K562 (cell line): Measurements from ENCODE around the gene ING2. TPM values are rescaled to one million over a fixed set of nuclear protein-coding genes. Genes with fewer than 3 reads are reported as not detected.

Experiments used
- MED1 ChIP-seq: sonication (generic); formaldehyde crosslinking; IDR thresholded peaks from 2 replicates; pipeline ENCODE4 v1.8.1; 2023; ENCODE audit warnings: missing genetic modification reagents, borderline replicate concordance
- MEF2A ChIP-seq: IDR thresholded peaks from 2 replicates; pipeline ENCODE4 v1.6.1; 2011; ENCODE audit warnings: low read depth, mild to moderate bottlenecking, low read length, moderate library complexity; ENCODE audit not compliant: control insufficient read depth
- MIER1 ChIP-seq: fragments of 450-650 bp; IDR thresholded peaks from 2 replicates; pipeline ENCODE4 v1.6.1; 2016; ENCODE audit warnings: antibody characterized with exemption, mild to moderate bottlenecking, low read depth
- PHF8 ChIP-seq: fragments of 200-600 bp; sonication (generic); IDR thresholded peaks from 2 replicates; pipeline ENCODE4 v1.6.1; 2012; ENCODE audit warnings: mixed run types, mild to moderate bottlenecking, inconsistent platforms, low read length, moderate library complexity, borderline replicate concordance
- POLR3G ChIP-seq: IDR thresholded peaks from 2 replicates; pipeline ENCODE4 v1.6.1; 2011; ENCODE audit not compliant: insufficient read length, insufficient replicate concordance; ENCODE audit errors: extremely low read depth
- SMAD4 ChIP-seq: fragments of 250-450 bp; sonication (Bioruptor Pico); conservative IDR thresholded peaks from 2 replicates; pipeline ENCODE4 v1.8.0; 2021; ENCODE audit warnings: inconsistent platforms, mild to moderate bottlenecking, moderate library complexity
- TCF7 ChIP-seq: sonication (generic); IDR thresholded peaks from 2 replicates; pipeline ENCODE4 v1.6.1; 2016; ENCODE audit warnings: antibody characterized with exemption, borderline replicate concordance
- TOE1 ChIP-seq, 2 experiments: fragments of 450-650 bp in 1 of 2; sonication (generic) in 1 of 2; formaldehyde crosslinking in 1 of 2; IDR thresholded peaks; 2 replicates each; pipeline versions ENCODE4 v1.7.1 to v1.8.0; 2016 to 2022; ENCODE audit warnings: borderline replicate concordance in 2 of 2, mild to moderate bottlenecking in 2 of 2, antibody characterized with exemption in 1 of 2, inconsistent platforms in 1 of 2, low read depth in 1 of 2, missing genetic modification reagents in 1 of 2, moderate library complexity in 1 of 2
- ZNF436 ChIP-seq: fragments of 250-450, 450-650 bp; sonication (Bioruptor Pico); formaldehyde crosslinking; IDR thresholded peaks from 2 replicates; pipeline ENCODE4 v1.7.0; 2020; ENCODE audit warnings: mild to moderate bottlenecking
- ZNF75A ChIP-seq: fragments of 450-650 bp; formaldehyde crosslinking; IDR thresholded peaks from 2 replicates; pipeline ENCODE4 v1.4.0; 2020; ENCODE audit warnings: mild to moderate bottlenecking
- ZSCAN29 ChIP-seq: fragments of 450-650 bp; IDR thresholded peaks from 2 replicates; pipeline ENCODE4 v1.6.1; 2017
- polyA plus RNA-seq, 8 experiments: library from polyadenylated mRNA; depleted of rRNA in 4 of 8; stranded (reverse) in 5 of 8; unstranded in 3 of 8; fragments of >200 nt; fragmentation: Nextera tagmentation in 2 of 8; fragmentation: Illumina TruSeq in 1 of 8; extraction: Ambion mirVana in 2 of 8; extraction: Trizol in 1 of 8; gene quantifications; 2 replicates each; pipeline versions ENCODE4 v1.2.1 to v1.2.3, GENCODE V29; 2011 to 2014; ENCODE audit warnings: inconsistent platforms in 1 of 8, missing spikeins in 1 of 8
- total RNA-seq, 7 experiments: library from RNA; depleted of rRNA in 6 of 7; stranded (reverse); fragments of >200 nt in 6 of 7; fragmentation: Illumina TruSeq in 2 of 7; extraction: Trizol in 2 of 7; gene quantifications; 2 replicates each; pipeline versions ENCODE4 v1.2.1 to v1.2.3, GENCODE V29; 2011 to 2021; ENCODE audit warnings: low replicate concordance in 1 of 7
- TF ChIP-seq, protein P1 (sequence below), 2 experiments: fragments of 450-650 bp; IDR thresholded peaks; 2 replicates each; pipeline ENCODE4 v1.6.1; 2016; ENCODE audit warnings: mild to moderate bottlenecking in 2 of 2, borderline replicate concordance in 1 of 2, low read depth in 1 of 2, moderate library complexity in 1 of 2
- TF ChIP-seq, protein P2 (sequence below): sonication (generic); formaldehyde crosslinking; IDR thresholded peaks from 2 replicates; pipeline ENCODE4 v1.9.0; 2022; ENCODE audit warnings: mild to moderate bottlenecking, missing genetic modification reagents
- TF ChIP-seq, protein P3 (sequence below): sonication (generic); formaldehyde crosslinking; IDR thresholded peaks from 2 replicates; pipeline ENCODE4 v1.8.0; 2023; ENCODE audit warnings: mild to moderate bottlenecking, missing genetic modification reagents
- TF ChIP-seq, protein P4 (sequence below): sonication (generic); formaldehyde crosslinking; IDR thresholded peaks from 2 replicates; pipeline ENCODE4 v1.9.0; 2022; ENCODE audit warnings: mild to moderate bottlenecking, missing genetic modification reagents

ING2 gene
- total and polyA plus RNA-seq, 9 of the 15 experiments (the other 6 are each of a cell fraction or from before 2014, with no cell fraction given) = 2.9 to 21.4 (median 12.4) TPM

DNA sequence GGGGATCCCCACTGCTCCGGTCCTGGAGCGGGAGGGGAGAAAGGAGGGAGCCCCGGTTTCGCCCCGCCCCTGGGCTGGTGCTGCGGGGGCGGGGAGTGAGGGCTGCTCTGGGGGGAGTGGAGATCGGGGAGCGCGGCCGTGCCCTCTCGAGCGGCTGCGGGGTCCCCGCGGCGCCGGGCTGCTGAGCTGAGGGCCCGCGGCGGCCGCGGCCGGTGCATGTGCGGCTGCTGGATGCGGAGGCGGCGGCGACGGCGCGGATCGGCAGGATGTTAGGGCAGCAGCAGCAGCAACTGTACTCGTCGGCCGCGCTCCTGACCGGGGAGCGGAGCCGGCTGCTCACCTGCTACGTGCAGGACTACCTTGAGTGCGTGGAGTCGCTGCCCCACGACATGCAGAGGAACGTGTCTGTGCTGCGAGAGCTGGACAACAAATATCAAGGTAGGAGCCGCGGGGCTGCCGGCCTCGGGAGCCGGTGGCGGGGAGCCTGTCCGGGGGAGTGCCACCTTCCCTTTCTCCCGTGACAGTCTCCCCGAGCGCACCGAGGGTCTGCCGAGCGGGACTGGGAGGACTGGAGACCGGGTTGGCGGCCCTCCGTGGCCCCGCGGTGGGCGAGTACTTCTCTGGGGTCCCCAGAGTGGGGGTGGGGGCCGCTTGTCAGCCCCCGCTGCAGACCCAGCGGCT lies at the start of gene ING2 (continued):
- TF ChIP-seq, protein P1, sequence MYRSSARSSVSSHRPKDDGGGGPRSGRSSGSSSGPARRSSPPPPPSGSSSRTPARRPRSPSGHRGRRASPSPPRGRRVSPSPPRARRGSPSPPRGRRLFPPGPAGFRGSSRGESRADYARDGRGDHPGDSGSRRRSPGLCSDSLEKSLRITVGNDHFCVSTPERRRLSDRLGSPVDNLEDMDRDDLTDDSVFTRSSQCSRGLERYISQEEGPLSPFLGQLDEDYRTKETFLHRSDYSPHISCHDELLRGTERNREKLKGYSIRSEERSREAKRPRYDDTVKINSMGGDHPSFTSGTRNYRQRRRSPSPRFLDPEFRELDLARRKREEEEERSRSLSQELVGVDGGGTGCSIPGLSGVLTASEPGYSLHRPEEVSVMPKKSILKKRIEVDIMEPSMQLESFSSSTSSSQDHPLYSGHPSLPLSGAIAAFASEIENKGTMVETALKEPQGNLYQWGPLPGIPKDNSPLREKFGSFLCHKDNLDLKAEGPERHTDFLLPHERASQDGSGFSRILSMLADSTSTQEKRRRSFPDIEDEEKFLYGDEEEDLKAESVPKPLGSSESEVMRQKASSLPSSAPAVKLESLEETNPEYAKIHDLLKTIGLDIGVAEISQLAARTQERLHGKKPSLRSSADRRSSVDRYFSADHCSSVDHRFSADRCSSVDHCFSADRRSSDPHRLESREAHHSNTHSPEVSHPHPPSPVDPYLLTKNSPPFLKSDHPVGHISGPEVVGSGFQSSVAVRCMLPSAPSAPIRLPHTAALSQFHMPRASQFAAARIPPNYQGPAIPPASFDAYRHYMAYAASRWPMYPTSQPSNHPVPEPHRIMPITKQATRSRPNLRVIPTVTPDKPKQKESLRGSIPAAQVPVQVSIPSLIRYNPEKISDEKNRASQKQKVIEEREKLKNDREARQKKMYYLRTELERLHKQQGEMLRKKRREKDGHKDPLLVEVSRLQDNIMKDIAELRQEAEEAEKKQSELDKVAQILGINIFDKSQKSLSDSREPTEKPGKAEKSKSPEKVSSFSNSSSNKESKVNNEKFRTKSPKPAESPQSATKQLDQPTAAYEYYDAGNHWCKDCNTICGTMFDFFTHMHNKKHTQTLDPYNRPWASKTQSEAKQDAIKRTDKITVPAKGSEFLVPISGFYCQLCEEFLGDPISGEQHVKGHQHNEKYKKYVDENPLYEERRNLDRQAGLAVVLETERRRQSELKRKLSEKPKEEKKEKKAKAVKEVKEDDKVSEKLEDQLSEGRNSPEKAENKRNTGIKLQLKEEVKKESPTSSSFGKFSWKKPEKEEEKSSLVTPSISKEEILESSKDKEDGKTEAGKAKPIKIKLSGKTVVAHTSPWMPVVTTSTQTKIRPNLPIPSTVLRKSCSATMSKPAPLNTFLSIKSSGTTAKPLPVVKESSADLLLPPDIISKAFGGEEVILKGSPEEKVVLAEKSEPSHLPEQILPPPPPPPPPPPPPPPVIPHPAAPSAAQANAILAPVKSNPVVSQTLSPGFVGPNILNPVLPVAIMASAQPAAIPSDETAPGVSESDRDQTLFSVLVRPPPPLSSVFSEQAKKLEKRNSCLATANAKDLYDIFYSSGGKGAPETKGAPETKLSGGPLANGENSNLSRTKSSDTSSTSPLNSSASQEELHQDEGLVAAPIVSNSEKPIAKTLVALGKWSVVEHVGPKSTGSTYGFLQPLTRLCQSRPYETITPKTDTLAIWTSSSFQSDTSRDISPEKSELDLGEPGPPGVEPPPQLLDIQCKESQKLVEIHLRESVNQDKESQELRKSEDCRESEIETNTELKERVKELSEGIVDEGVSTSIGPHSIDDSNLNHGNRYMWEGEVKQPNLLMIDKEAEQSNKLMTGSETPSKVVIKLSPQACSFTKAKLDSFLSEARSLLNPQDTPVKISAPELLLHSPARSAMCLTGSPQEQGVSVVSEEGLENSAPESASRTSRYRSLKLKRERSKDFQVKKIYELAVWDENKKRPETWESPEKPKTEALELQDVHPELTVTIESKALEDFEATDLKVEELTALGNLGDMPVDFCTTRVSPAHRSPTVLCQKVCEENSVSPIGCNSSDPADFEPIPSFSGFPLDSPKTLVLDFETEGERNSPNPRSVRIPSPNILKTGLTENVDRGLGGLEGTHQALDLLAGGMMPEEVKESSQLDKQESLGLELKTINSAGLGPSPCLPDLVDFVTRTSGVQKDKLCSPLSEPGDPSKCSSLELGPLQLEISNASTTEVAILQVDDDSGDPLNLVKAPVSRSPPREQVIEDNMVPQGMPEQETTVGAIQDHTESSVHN (IDR thresholded peaks at IDR 0.05; ENCODE audit: borderline replicate concordance in 1 of 2, low read depth in 1 of 2) = no peak
- TF ChIP-seq MED1 (CRISPR knock-in tag) = no peak
- no peak for TF ChIP-seq POLR3G
- TF ChIP-seq, protein P2, sequence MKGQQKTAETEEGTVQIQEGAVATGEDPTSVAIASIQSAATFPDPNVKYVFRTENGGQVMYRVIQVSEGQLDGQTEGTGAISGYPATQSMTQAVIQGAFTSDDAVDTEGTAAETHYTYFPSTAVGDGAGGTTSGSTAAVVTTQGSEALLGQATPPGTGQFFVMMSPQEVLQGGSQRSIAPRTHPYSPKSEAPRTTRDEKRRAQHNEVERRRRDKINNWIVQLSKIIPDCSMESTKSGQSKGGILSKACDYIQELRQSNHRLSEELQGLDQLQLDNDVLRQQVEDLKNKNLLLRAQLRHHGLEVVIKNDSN (CRISPR knock-in tag) = no peak
- TF ChIP-seq, protein P3, sequence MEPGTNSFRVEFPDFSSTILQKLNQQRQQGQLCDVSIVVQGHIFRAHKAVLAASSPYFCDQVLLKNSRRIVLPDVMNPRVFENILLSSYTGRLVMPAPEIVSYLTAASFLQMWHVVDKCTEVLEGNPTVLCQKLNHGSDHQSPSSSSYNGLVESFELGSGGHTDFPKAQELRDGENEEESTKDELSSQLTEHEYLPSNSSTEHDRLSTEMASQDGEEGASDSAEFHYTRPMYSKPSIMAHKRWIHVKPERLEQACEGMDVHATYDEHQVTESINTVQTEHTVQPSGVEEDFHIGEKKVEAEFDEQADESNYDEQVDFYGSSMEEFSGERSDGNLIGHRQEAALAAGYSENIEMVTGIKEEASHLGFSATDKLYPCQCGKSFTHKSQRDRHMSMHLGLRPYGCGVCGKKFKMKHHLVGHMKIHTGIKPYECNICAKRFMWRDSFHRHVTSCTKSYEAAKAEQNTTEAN (CRISPR knock-in tag) = no peak
- TF ChIP-seq ZNF75A (CRISPR knock-in tag) = no peak
- peak; percentile 16; the same call in 1 of the 2 replicates for TF ChIP-seq PHF8
- TF ChIP-seq, protein P4, sequence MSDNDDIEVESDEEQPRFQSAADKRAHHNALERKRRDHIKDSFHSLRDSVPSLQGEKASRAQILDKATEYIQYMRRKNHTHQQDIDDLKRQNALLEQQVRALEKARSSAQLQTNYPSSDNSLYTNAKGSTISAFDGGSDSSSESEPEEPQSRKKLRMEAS (CRISPR knock-in tag) = no peak
- no peak for TF ChIP-seq TOE1 (IDR thresholded peaks at IDR 0.05; ENCODE audit: borderline replicate concordance)
- TF ChIP-seq TOE1 (CRISPR knock-in tag; IDR thresholded peaks at IDR 0.05; ENCODE audit: borderline replicate concordance, low read depth) = no peak
- no peak for TF ChIP-seq MEF2A
- no peak for TF ChIP-seq MIER1
- no peak for TF ChIP-seq ZSCAN29
- no peak for TF ChIP-seq TCF7
- 0 out of 2 replicates have a peak, but pooled peaks have one; percentile 16 for TF ChIP-seq SMAD4 (CRISPR knock-in tag)
- no peak for TF ChIP-seq ZNF436 (CRISPR knock-in tag)
